ENCODE results near the gene TRIO. TPM values are rescaled to one million over a fixed set of nuclear protein-coding genes. Genes with fewer than 3 reads are reported as not detected.

TRIO gene
- polyA plus RNA-seq, 1 experiment = 176 TPM

GRCh38 chr5:14444161-14444560, 301.0 kb downstream of the TRIO start:
- Histone ChIP-seq H3K27me3 (ENCODE audit: control insufficient read depth, insufficient read depth, low read length) (no peaks in the 10 kb centered on the region), H3K4me3 (ENCODE audit: low read depth, low read length) (no peak overlapping the region), H3K36me3 (ENCODE audit: control insufficient read depth, insufficient read depth, low read length) (0 out of 2 replicates have a peak, but pooled peaks cover 1% of the 10 kb centered on the region)
- ChIA-PET POLR2A (no interaction called here), CTCF (interaction anchor here (1.1 kb wide), 1 partner anchor 15 kb away, joined by 3 read pairs; no protein-coding TSS in a partner anchor)
- no peak for DNase-seq (ENCODE audit: low read depth)
- no peak for TF ChIP-seq CTCF (IDR thresholded peaks at IDR 0.05; ENCODE audit: insufficient read depth, low read depth, low read length)

DNA sequence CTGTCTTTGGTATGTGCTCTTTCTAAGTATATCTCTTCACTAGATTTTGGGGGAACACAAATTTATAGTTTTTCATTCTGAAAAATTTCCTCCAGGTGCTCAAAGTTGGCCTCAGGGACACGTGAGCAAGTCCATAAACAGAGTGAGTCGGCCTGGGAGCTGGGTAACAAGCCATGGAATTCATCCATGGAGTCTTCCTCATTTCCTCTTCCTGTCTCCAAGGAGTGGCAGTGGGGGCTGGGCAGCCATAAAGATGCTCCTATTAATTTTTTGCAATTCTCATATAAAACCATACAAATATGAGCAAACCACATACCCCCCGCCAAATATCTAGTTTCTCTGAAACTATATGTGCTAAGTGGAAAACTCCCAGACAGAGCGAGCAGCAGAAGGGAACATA, 301.9 kb downstream of the TRIO start:
- TF ChIP-seq CTCF (IDR thresholded peaks at IDR 0.05; ENCODE audit: insufficient read depth, low read depth, low read length) = no peak
- no peaks in the 10 kb centered on the region for H3K27me3 ChIP-seq (ENCODE audit: control insufficient read depth, insufficient read depth, low read length)
- H3K36me3 ChIP-seq (ENCODE audit: control insufficient read depth, insufficient read depth, low read length) = 0 out of 2 replicates have a peak, but pooled peaks cover 1% of the 10 kb centered on the region
- ChIA-PET CTCF (interaction anchor here (1.1 kb wide), 1 partner anchor 15 kb away, joined by 3 read pairs; no protein-coding TSS in a partner anchor), POLR2A (interaction anchor here (0.7 kb wide), 1 partner anchor 1728 kb away, joined by 4 read pairs; no protein-coding TSS in a partner anchor)
- DNase-seq (ENCODE audit: low read depth) = no peak
- H3K4me3 ChIP-seq (ENCODE audit: low read depth, low read length) = no peak overlapping the region

- TF ChIP-seq CTCF (IDR thresholded peaks at IDR 0.05; ENCODE audit: insufficient read depth, low read depth, low read length) = no peak
- 0 out of 2 replicates have a peak, but pooled peaks cover 1% of the 10 kb centered on the region for H3K36me3 ChIP-seq (ENCODE audit: control insufficient read depth, insufficient read depth, low read length)
- ChIA-PET CTCF (no interaction called here), POLR2A (no interaction called here)
- no peaks in the 10 kb centered on the region for H3K27me3 ChIP-seq (ENCODE audit: control insufficient read depth, insufficient read depth, low read length)
- no peak for DNase-seq (ENCODE audit: low read depth)
- H3K4me3 ChIP-seq (ENCODE audit: low read depth, low read length) = no peak overlapping the region
These were observed 302.6 kb downstream of the TRIO start for GRCh38 chr5:14445576-14446290.

DNA sequence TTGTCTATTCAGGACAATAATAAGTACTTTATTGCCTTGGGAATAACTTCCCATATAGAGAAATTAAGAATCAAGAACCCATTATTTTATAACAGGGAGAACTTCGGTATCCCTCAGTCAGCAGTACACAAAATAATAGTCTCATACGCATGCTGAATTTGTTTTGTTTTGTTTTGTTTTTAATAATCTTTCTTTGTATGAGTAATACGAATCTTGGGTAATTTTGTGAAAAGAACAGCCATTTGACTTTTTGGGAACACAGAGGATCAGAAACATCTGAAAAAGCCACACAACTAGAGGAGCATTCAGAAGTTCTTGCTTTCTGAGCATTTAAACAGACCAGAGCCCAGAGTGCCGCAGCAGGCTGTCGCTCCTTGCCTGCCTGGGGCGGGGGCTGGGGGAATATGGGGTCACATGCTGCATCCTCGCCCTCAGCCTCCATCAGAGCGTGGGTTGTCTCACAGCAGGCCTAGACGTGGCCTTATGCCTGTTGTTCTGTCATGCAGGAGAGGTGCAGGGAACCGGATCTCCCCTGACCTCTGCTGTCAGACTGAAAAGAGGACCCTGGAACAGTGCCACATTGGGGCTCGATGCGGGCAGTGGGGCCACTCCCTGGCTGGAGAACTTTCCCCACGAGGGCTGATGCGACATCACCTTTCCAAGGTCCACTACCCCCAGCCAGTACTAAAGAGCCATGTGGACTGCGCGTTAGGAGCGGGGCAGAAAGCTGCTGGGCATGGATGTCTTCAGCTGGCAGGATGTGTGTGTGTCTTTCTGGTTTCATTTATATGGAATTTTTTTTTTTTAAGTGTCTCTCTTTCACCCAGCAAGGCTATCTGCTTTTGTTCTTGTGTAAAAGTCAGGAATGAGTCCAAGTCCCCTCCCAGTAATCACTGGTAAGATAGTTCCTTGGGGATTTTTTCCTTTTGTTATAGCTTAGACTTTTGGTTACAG, 305.1 kb downstream of the TRIO start:
- ChIA-PET POLR2A (no interaction called here), CTCF (no interaction called here)
- DNase-seq (ENCODE audit: low read depth) = no peak
- Histone ChIP-seq H3K4me3 (ENCODE audit: low read depth, low read length) (no peak overlapping the region), H3K27me3 (ENCODE audit: control insufficient read depth, insufficient read depth, low read length) (no peaks in the 10 kb centered on the region), H3K36me3 (ENCODE audit: control insufficient read depth, insufficient read depth, low read length) (peaks cover 4% of the 10 kb centered on the region)
- TF ChIP-seq CTCF (IDR thresholded peaks at IDR 0.05; ENCODE audit: insufficient read depth, low read depth, low read length) = no peak

Measured in BJ (cell line).